HepG2 (cell line): ENCODE results near the gene MYOM1. TPM values are rescaled to one million over a fixed set of nuclear protein-coding genes. Genes with fewer than 3 reads are reported as not detected.

Experiments
- CEBPB ChIP-seq: IDR thresholded peaks from 2 replicates; pipeline ENCODE4 v1.6.1; 2011; ENCODE audit warnings: low read depth, low read length, improper control_type of control experiment, borderline replicate concordance
- ELF4 ChIP-seq: sonication (generic); formaldehyde crosslinking; IDR thresholded peaks from 2 replicates; pipeline ENCODE4 v1.5.0; 2020; ENCODE audit warnings: missing genetic modification reagents, mild to moderate bottlenecking, moderate library complexity, borderline replicate concordance
- GATAD1 ChIP-seq: IDR thresholded peaks from 2 replicates; pipeline ENCODE4 v1.6.1; 2016; ENCODE audit warnings: missing genetic modification reagents, missing compliant biosample characterization
- HNRNPL ChIP-seq: fragments of 200-400 bp; formaldehyde crosslinking; IDR thresholded peaks from 2 replicates; pipeline ENCODE4 v1.6.1; 2017; ENCODE audit warnings: mild to moderate bottlenecking, low read depth, low read length
- HNRNPUL1 ChIP-seq: fragments of 200-400 bp; formaldehyde crosslinking; IDR thresholded peaks from 2 replicates; pipeline ENCODE4 v1.6.1; 2017; ENCODE audit warnings: low read depth, mild to moderate bottlenecking, low read length, moderate library complexity
- JUND ChIP-seq: sonication (generic); formaldehyde crosslinking; IDR thresholded peaks from 2 replicates; pipeline ENCODE4 v1.8.0; 2022; ENCODE audit warnings: mild to moderate bottlenecking, missing genetic modification reagents
- KDM2A ChIP-seq: sonication (generic); formaldehyde crosslinking; IDR thresholded peaks from 2 replicates; pipeline ENCODE4 v1.4.0; 2020; ENCODE audit warnings: low read depth, missing genetic modification reagents, borderline replicate concordance
- KLF13 ChIP-seq: sonication (generic); formaldehyde crosslinking; IDR thresholded peaks from 2 replicates; pipeline ENCODE4 v1.4.0; 2020; ENCODE audit warnings: mild to moderate bottlenecking, missing genetic modification reagents
- KLF9 ChIP-seq: IDR thresholded peaks from 2 replicates; pipeline ENCODE4 v1.6.1; 2016; ENCODE audit warnings: low read depth
- MEF2D ChIP-seq: sonication (generic); formaldehyde crosslinking; IDR thresholded peaks from 2 replicates; pipeline ENCODE4 v1.5.1; 2020; ENCODE audit warnings: mild to moderate bottlenecking, missing genetic modification reagents
- PHB2 ChIP-seq: fragments of 450-650 bp; IDR thresholded peaks from 2 replicates; pipeline ENCODE4 v1.6.1; 2018; ENCODE audit not compliant: partially characterized antibody
- PHF8 ChIP-seq: sonication (generic); formaldehyde crosslinking; IDR thresholded peaks from 2 replicates; pipeline ENCODE4 v1.5.0; 2020; ENCODE audit warnings: missing genetic modification reagents
- PLRG1 ChIP-seq: fragments of 450-650 bp; conservative IDR thresholded peaks from 2 replicates; pipeline ENCODE4 v1.6.1; 2016
- PRMT3 ChIP-seq: sonication (generic); formaldehyde crosslinking; IDR thresholded peaks from 2 replicates; pipeline ENCODE4 v1.8.1; 2022; ENCODE audit warnings: low read depth, mild to moderate bottlenecking, moderate library complexity, missing genetic modification reagents, borderline replicate concordance
- REST ChIP-seq, 2 experiments: IDR thresholded peaks; 2 replicates each; pipeline ENCODE4 v1.6.1; 2011 to 2012; ENCODE audit warnings: low read length in 2 of 2, borderline replicate concordance in 1 of 2, low read depth in 1 of 2, mild to moderate bottlenecking in 1 of 2, moderate library complexity in 1 of 2
- SIN3B ChIP-seq: fragments of 150-350 bp; IDR thresholded peaks from 2 replicates; pipeline ENCODE4 v1.6.1; 2014; ENCODE audit warnings: low read length
- SOX5 ChIP-seq: IDR thresholded peaks from 2 replicates; pipeline ENCODE4 v1.6.1; 2016; ENCODE audit warnings: borderline replicate concordance
- TBP ChIP-seq: sonication (generic); formaldehyde crosslinking; IDR thresholded peaks from 2 replicates; pipeline ENCODE4 v1.5.0; 2020; ENCODE audit warnings: missing genetic modification reagents
- ZC3H13 ChIP-seq: sonication (generic); formaldehyde crosslinking; IDR thresholded peaks from 2 replicates; pipeline ENCODE4 v1.8.1; 2023; ENCODE audit warnings: mild to moderate bottlenecking, missing genetic modification reagents, moderate library complexity
- ZC3H4 ChIP-seq: sonication (generic); formaldehyde crosslinking; IDR thresholded peaks from 2 replicates; pipeline ENCODE4 v1.4.0; 2020; ENCODE audit warnings: missing genetic modification reagents, borderline replicate concordance
- ZNF207 ChIP-seq: fragments of 450-650 bp; IDR thresholded peaks from 2 replicates; pipeline ENCODE4 v1.6.1; 2016; ENCODE audit warnings: antibody characterized with exemption, borderline replicate concordance
- ZNF335 ChIP-seq: sonication (generic); formaldehyde crosslinking; IDR thresholded peaks from 2 replicates; pipeline ENCODE4 v1.4.0; 2020; ENCODE audit warnings: missing genetic modification reagents
- ZNF431 ChIP-seq: sonication (generic); formaldehyde crosslinking; IDR thresholded peaks from 2 replicates; pipeline ENCODE4 v1.9.0; 2022; ENCODE audit warnings: missing genetic modification reagents, low read depth, mild to moderate bottlenecking, borderline replicate concordance
- ZNF558 ChIP-seq: sonication (generic); formaldehyde crosslinking; IDR thresholded peaks from 2 replicates; pipeline ENCODE4 v1.9.0; 2022; ENCODE audit warnings: mild to moderate bottlenecking, missing genetic modification reagents, borderline replicate concordance
- ZNF580 ChIP-seq: IDR thresholded peaks from 2 replicates; pipeline ENCODE4 v1.6.1; 2016; ENCODE audit warnings: low read depth, borderline replicate concordance
- ZNF777 ChIP-seq: sonication (generic); formaldehyde crosslinking; IDR thresholded peaks from 2 replicates; pipeline ENCODE4 v1.4.0; 2020; ENCODE audit warnings: missing genetic modification reagents
- ZNF781 ChIP-seq: sonication (generic); formaldehyde crosslinking; IDR thresholded peaks from 2 replicates; pipeline ENCODE4 v1.5.1; 2020; ENCODE audit warnings: borderline replicate concordance, mild to moderate bottlenecking, missing genetic modification reagents; ENCODE audit errors: not compliant biosample characterization
- ZNF792 ChIP-seq: IDR thresholded peaks from 2 replicates; pipeline ENCODE4 v1.6.1; 2016
- polyA plus RNA-seq, 8 experiments: library from polyadenylated mRNA; depleted of rRNA in 3 of 8; stranded (reverse) in 7 of 8; unstranded in 1 of 8; fragments of >200 nt; fragmentation: Illumina TruSeq in 4 of 8; extraction: Trizol in 4 of 8; gene quantifications; 2 replicates each; pipeline versions ENCODE4 v1.2.1 to v1.2.3, GENCODE V29; 2011 to 2016; ENCODE audit warnings: low read depth in 4 of 8, missing spikeins in 1 of 8, mixed read lengths in 1 of 8; ENCODE audit not compliant: insufficient read depth in 1 of 8
- total RNA-seq, 5 experiments: library from RNA; depleted of rRNA; stranded (reverse); fragments of >200 nt; fragmentation: Illumina TruSeq; extraction: Trizol; gene quantifications; 2 replicates each; pipeline ENCODE4 v1.2.3, GENCODE V29; 2016; ENCODE audit warnings: low read depth in 1 of 5

MYOM1 gene
- total and polyA plus RNA-seq, 2 of the 13 experiments (the other 11 are each of a cell fraction or from before 2014, with no cell fraction given): 0.46 to 0.98 TPM

GRCh38 chr18:3062798-3063680 is 156.7 kb downstream of the MYOM1 start (continued):
- TF ChIP-seq ELF4 (CRISPR knock-in tag) (0 out of 2 replicates have a peak, but pooled peaks have one; percentile 32), ZNF207 (no peak), REST (IDR thresholded peaks at IDR 0.05; ENCODE audit: borderline replicate concordance in 1 of 2, low read depth in 1 of 2, low read length in 2 of 2) (no peak), PLRG1 (no peak), TBP (0 out of 2 replicates have a peak, but pooled peaks have one; percentile 39), KLF9 (CRISPR knock-in tag) (no peak), ZNF335 (CRISPR knock-in tag) (no peak), ZNF580 (no peak), GATAD1 (CRISPR knock-in tag) (no peak), ZC3H13 (CRISPR knock-in tag) (no peak), ZNF777 (CRISPR knock-in tag) (peak; percentile 58; the same call in 1 of the 2 replicates), PHB2 (no peak), ZNF431 (no peak), HNRNPUL1 (no peak), SIN3B (no peak), ZNF558 (CRISPR knock-in tag) (no peak), PRMT3 (no peak), ZNF781 (CRISPR knock-in tag) (peak; percentile 62), JUND (CRISPR knock-in tag) (no peak), HNRNPL (no peak), PHF8 (CRISPR knock-in tag) (peak; percentile 47), ZNF792 (CRISPR knock-in tag) (peak; percentile 42; the same call in 1 of the 2 replicates), ZC3H4 (CRISPR knock-in tag) (no peak), KLF13 (CRISPR knock-in tag) (no peak), KDM2A (CRISPR knock-in tag) (peak; percentile 77), MEF2D (CRISPR knock-in tag) (0 out of 2 replicates have a peak, but pooled peaks have one; percentile 34), CEBPB (no peak), SOX5 (CRISPR knock-in tag) (peak; percentile 49; the same call in 1 of the 2 replicates)
